Right hindlimb (tissue), 1 donor: ENCODE results near the gene DUOX1.

Experiments used
- DNase-seq: peaks from one replicate; pipeline ENCODE4 v3.0.0-alpha.2; 2018

Gene DUOX1

GRCh38 chr15:45106002-45106790 is 23.6 kb upstream of the DUOX1 start:
- peak; percentile 4 for DNase-seq

GRCh38 chr15:45107941-45108630 is 21.7 kb upstream of the DUOX1 start:
- DNase-seq = peak; percentile 7

GRCh38 chr15:45110256-45110820 is 19.5 kb upstream of the DUOX1 start:
- DNase-seq = no peak

GRCh38 chr15:45111390-45112142 is 18.2 kb upstream of the DUOX1 start:
- DNase-seq = no peak

- DNase-seq = no peak
These were observed 17.6 kb upstream of the DUOX1 start for GRCh38 chr15:45112143-45112590.

GRCh38 chr15:45112591-45113379 is 17.0 kb upstream of the DUOX1 start:
- no peak for DNase-seq

GRCh38 chr15:45113380-45113990 is 16.3 kb upstream of the DUOX1 start:
- DNase-seq = no peak

- DNase-seq = no peak
These were observed 15.6 kb upstream of the DUOX1 start, which contains the start of the genes DUOX2 and DUOXA2 for GRCh38 chr15:45114076-45114750. TSS of gene DUOX2 (minus strand) at chr15:45114172. CDS start at chr15:45113411, 761 bp downstream. TSS of gene DUOXA2 (plus strand) at chr15:45114326. CDS start at chr15:45114606, 280 bp downstream.

- DNase-seq = no peak
These were observed 15.1 kb upstream of the DUOX1 start for GRCh38 chr15:45114751-45115085.

GRCh38 chr15:45115312-45115820 is 14.4 kb upstream of the DUOX1 start:
- DNase-seq = no peak

GRCh38 chr15:45116006-45116481 is 13.8 kb upstream of the DUOX1 start:
- no peak for DNase-seq

GRCh38 chr15:45116482-45117307 is 13.1 kb upstream of the DUOX1 start:
- DNase-seq = no peak

- no peak for DNase-seq
These were observed 12.3 kb upstream of the DUOX1 start for GRCh38 chr15:45117308-45118130.

GRCh38 chr15:45118131-45118588 is 11.6 kb upstream of the DUOX1 start:
- DNase-seq = peak; percentile 93

- DNase-seq = no peak
These were observed 10.8 kb upstream of the DUOX1 start for GRCh38 chr15:45118996-45119395.

GRCh38 chr15:45120081-45120972 is 9.5 kb upstream of the DUOX1 start:
- DNase-seq = no peak

- no peak for DNase-seq
These were observed 8.8 kb upstream of the DUOX1 start for GRCh38 chr15:45121020-45121419.
